Right renal pelvis (tissue), 4 donors: ENCODE measurements around the gene STX7. TPM values are rescaled to one million over a fixed set of nuclear protein-coding genes. Genes with fewer than 3 reads are reported as not detected.

Source experiments
- DNase-seq, 4 donors: peaks; one replicate each; pipeline ENCODE4 v3.0.0-alpha.2; 2013; ENCODE audit warnings: low read depth in 4 of 4, low spot score in 3 of 4, missing footprints in 1 of 4
- polyA plus RNA-seq, 4 donors: library from polyadenylated mRNA; unstranded; fragments of 120-200 nt; gene quantifications; one replicate each; pipeline ENCODE4 v1.2.1, GENCODE V29; 2013; ENCODE audit not compliant: insufficient read length in 4 of 4

The STX7 gene
- polyA plus RNA-seq, 4 donors: 89.4 to 110 (median 102) TPM

- DNase-seq: no peak
Observed at GRCh38 chr6:132418235-132418965, 94.5 kb downstream of the STX7 start.

GRCh38 chr6:132414761-132415160 is 98.2 kb downstream of the STX7 start:
- no peak for DNase-seq

- no peak for DNase-seq
Observed at GRCh38 chr6:132414322-132414721, 98.6 kb downstream of the STX7 start.

- no peak for DNase-seq
Observed at GRCh38 chr6:132413499-132413802, 99.5 kb downstream of the STX7 start.

- no peak for DNase-seq
Observed at GRCh38 chr6:132412656-132413498, 100.0 kb downstream of the STX7 start.

- DNase-seq: no peak
Observed at GRCh38 chr6:132411296-132411695, 101.6 kb downstream of the STX7 start.

GRCh38 chr6:132410830-132411229 is 102.1 kb downstream of the STX7 start:
- no peak for DNase-seq

GRCh38 chr6:132405143-132405915 is 107.6 kb downstream of the STX7 start:
- DNase-seq: no peak

GRCh38 chr6:132404736-132405135 is 108.2 kb downstream of the STX7 start:
- DNase-seq: no peak

- no peak for DNase-seq
Observed at GRCh38 chr6:132404330-132404729, 108.6 kb downstream of the STX7 start.

- DNase-seq: no peak
Observed at GRCh38 chr6:132401618-132402285, 111.2 kb downstream of the STX7 start.

GRCh38 chr6:132400883-132401617 is 111.9 kb downstream of the STX7 start, which contains the start of gene MOXD1:
Gene MOXD1, minus strand, starts transcription at chr6:132401475. Its CDS starts 49 bp downstream, at chr6:132401426.
- no peak for DNase-seq

- DNase-seq: no peak
Observed at GRCh38 chr6:132400555-132400882, 112.4 kb downstream of the STX7 start.

GRCh38 chr6:132399376-132400074 is 113.4 kb downstream of the STX7 start:
- DNase-seq: no peak

Other genes starting within 250 kb of the STX7 start
- 100 to 1,000 TPM; 174 to 311 (median 284) TPM for gene MOXD1, start 111.6 kb downstream of the STX7 start, polyA plus RNA-seq
- not detected for gene TAAR9, start 25.2 kb upstream of the STX7 start, polyA plus RNA-seq
- not detected for gene TAAR8, start 39.6 kb upstream of the STX7 start, polyA plus RNA-seq
- gene TAAR6, start 57.2 kb upstream of the STX7 start, polyA plus RNA-seq: under 1 TPM in 2 of 4 donors, not detected in 2; 0.08 to 0.15 TPM
- not detected for gene TAAR5, start 76.6 kb upstream of the STX7 start, polyA plus RNA-seq
- gene TAAR2, start 111.2 kb upstream of the STX7 start, polyA plus RNA-seq: not detected
- gene TAAR1, start 146.1 kb upstream of the STX7 start, polyA plus RNA-seq: under 1 TPM in 2 of 4 donors, not detected in 2; 0.17 to 0.21 TPM
- gene VNN1, start 200.9 kb upstream of the STX7 start, polyA plus RNA-seq: under 1 TPM; 0.05 to 0.31 (median 0.14) TPM
- 1 to 10 TPM; 1.8 to 3.7 (median 2.6) TPM for gene VNN2, start 244.8 kb upstream of the STX7 start, polyA plus RNA-seq